ENCODE results near the gene ROMO1.

The ROMO1 gene

GRCh38 chr20:35699127-35699956, at the start of gene ROMO1, which contains the start of gene NFS1:
TSS of gene ROMO1 (plus strand) at chr20:35699405. CDS start at chr20:35699633, 228 bp downstream.
TSS of gene NFS1 (minus strand) at chr20:35699352. CDS start at chr20:35699288, 64 bp downstream.
- DNase-seq = peak; percentile 82

GRCh38 chr20:35650632-35651031, 48.6 kb upstream of the ROMO1 start:
- no peak for DNase-seq

DNA sequence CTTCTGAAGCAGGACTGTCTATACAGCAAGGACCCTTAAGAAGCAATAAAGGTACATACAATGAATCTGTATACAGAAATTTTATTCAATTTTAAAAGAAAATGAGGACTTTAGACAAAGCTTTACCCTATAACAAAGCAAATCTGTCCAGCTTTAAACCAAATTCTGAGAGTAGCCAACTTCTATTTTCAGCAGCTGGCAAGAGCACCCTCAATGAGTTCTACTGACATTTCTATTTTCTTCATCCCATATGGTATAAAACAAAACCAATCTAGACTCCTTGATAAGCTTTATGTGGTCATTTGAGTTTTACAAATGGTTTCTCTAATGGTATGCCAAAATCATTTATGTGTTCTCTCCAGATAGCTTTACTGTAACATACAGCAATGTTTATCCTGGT, 47.2 kb upstream of the ROMO1 start:
- DNase-seq = no peak

DNA sequence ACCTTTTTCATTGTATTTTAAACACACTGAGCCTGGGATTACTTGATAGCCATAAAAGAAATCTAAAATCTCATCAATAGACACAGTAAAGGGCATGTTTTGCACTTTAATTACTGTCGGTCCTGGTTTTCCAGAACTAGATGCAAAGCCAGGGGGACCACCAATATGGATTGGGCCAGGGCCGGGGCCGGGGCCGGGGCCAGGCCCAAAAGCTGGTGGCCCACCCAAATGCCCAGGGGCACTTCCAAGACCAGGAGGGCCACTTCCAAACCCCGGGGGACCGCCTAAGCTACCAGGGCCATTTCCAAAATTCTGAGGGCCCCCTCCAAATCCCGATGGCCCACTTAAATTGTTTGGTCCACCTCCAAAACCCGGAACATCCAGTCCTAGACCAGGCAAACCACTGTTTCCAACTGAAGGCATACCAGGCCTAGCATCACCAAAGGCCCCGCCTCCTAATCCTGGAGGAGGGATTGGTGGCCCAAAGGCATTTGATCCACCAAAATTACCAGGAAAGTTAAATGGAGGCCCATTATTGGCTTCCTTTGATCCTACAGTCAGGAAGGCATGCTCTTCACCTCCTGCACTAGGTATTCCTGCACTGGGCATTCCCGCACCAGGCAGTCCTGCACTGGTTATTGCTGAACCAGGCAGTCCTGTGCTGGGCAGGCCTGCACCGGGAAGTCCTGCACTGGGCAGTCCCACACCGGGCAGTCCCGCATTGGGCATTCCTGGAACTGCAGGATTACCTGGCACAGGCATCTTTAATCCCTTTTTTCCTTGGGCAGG, 46.4 kb upstream of the ROMO1 start:
- DNase-seq = no peak

GRCh38 chr20:35653430-35653734, 45.8 kb upstream of the ROMO1 start:
- DNase-seq = no peak

DNA sequence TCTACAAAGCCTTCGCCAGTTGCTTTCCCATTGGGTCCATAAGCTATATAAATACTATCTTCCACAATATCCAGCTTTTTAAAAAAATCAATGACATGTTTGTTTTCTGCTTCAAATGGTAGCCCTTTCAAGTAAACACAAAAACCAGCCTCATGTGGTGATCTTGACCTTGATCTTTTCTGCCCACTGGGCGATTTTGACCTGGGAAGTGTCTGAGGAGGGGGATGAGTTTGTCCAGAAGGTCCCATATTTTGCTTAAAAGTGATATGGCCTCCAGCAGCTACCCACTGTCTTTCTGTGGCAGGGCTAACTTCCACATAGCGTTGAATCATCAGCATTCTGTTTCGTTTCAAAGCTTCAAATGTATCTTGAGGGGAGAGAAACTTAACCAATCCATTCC, 45.3 kb upstream of the ROMO1 start:
- DNase-seq = no peak

DNA sequence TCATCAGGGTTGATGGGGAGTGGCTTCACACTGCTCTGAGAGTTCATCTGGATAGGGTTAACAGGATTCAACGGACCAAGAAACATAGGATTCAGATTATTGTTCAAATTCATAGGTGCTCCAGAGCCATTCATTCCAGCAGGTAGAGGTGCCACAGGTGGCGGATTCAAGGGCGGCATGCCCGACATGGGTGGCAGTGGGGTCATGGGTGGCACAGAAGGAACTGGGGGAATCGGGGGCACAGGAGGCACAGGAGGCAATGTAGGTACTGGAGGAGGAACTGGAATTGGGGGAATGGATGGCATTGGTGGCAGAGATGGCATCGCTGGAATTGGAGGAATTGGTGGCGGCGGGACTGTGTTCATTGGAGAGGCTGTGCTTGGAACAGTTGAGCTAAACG, 44.8 kb upstream of the ROMO1 start:
- no peak for DNase-seq

- no peak for DNase-seq
These were observed 41.9 kb upstream of the ROMO1 start for GRCh38 chr20:35657271-35657670.

DNA sequence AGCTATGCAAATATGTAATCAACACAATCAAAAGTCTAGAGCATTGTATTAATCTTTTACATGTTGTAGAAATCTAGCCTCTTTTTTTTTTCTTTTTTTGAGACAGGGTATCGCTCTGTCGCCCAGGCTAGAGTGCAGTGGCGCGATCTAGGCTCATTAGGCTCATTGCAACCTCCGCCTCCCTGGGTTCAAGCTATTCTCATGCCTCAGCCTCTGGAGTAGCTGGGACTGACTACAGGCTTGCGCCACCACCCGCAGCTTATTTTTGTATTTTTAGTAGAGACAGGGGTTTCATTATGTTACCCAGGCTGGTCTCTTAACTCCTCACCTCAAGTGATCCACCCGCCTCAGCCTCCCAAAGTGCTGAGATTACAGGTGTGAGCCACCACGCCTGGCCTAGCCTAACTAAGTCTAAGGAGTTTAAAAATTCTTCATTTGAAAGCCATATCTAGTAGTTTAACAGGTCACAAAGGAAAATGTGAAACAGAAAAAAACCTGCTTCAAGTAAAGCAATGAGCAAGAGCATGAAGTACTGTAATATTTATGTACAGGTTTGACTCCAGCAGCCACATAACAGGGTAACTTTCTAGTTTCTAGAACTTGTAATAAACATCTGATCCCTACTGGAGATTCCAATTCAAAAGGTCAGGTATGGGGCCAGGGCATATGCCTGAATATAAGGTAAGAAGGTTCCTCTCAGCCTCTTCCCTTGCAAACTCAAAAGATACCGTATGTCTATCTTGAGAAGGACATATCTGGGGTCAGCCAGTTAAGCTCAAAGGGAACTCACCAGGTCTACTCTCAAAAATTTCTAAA, 38.9 kb upstream of the ROMO1 start:
- no peak for DNase-seq

- no peak for DNase-seq
These were observed 38.2 kb upstream of the ROMO1 start for GRCh38 chr20:35661053-35661452.

GRCh38 chr20:35661908-35662307, 37.3 kb upstream of the ROMO1 start:
- DNase-seq = no peak

GRCh38 chr20:35662551-35662950, 36.7 kb upstream of the ROMO1 start:
- DNase-seq = no peak

DNA sequence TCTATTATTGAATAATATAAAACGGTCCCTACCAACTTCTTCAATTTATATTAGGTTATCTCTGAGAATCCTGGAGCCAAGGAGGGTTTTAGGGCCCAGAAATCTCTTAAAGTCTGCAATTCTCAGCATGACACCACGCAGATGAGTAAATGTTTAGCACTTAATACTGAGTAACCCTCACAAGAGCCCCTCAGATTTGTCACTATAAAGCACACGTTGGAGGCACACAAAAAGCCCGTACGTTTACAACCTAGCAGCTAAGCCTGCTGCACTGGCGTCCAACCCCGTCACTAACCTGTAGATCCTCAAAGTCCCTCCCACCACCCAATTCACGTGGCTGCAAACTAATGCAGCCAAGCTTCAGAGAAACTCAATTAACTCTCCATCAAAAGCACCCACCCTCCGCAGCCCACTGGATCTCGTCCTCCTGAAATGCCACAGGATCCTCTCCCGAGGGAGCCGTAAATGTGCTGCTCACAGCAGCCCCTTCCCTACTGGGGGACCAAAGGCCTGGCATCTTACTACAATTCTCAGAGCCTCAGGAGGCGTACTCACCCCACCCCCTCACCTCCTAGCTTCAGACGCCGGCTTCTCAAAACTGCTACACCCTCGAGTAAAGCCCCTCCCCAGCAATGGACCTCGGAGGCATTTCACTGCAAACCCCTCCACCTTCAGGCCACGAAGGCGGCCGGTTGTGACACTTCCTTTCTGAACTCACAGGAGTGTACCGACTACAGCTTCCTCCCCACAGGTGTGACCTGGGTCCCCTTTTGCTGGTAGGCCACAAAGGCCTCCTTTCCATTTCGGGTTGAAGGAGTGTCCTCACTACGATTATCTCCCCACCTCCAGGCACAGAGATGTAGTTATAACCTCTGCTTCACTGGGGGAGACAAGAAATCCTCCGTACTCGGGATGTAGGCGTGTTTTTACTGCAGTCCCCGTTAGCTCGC, 35.4 kb upstream of the ROMO1 start:
- DNase-seq = peak; percentile 49

DNA sequence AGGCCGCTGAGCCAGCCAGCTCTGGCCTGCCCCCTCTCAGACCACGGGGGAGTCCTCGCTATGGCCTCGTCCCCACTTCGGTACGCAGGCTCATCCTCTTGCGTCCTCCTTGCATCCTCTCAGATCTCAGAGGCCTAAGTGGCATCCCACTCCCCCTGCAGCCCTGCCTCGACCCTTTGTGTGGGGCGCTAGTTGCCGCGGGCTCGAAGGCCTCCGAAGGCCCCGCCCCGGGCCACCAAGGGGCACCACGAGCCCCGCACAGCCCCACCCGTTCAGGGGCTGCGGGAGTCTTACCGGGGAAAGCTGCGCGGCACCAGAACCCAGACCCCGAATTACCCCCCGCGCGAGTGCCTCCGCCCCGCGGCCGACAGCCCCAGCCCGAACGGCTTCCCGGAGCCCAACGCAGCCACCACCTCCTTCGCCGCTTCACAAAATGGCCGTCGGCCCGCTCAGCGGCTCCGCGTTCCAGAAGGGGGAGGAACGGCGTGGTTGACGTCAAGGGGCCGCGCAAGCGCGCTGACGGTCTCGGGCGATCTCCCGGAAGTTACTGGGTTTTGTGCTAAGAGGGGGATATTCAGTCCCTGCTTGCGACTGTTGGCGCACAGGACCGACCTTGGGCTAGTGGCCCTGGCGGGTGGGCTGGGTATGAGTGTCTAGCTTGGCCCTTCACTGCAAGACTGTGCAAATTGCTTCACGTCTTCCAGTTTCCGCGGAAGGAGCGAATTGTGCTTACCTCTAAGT, 34.6 kb upstream of the ROMO1 start, which contains the start of the genes CPNE1 and RBM12:
TSS of gene CPNE1 (minus strand) at position 435 of the 741 bp plus-strand sequence. CDS start 31,977 bp downstream, outside the sequence.
TSS of gene RBM12 (minus strand) at position 435 of the 741 bp plus-strand sequence. CDS start 9,578 bp downstream, outside the sequence.
- peak; percentile 91 for DNase-seq

DNA sequence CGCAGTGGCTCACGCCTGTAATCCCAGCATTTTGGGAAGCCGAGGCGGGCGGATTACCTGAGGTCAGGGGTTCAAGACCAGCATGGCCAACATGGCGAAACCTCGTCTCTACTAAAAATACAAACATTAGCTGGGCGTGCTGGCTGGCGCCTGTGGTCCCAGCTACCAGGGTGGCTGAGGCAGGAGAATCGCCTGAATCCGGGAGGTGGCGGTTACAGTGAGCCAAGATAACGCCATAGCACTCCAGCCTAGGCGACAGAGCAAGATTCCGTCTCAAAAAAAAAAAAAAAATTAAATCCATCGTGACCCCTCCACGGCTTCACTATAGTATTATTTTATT, 33.3 kb upstream of the ROMO1 start:
- DNase-seq = no peak

DNA sequence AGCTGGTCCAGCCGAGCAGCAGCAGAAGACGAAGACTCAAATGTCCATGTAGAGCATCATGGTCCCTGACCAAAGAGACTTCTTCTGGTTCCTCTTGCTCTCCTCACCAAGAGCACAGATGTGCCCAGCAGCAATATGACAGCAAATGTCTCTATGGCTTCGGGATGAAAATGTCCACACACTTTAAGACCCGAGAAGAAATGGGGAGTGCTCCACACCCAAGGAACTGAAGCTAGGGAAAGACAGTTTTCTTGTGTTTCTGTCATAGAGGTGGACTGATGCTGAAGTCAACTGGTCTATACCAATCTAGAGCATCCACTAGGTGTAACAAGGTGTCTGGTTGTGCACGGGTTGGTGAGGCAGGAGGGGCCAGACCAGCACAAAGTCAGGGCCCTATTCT, 30.0 kb upstream of the ROMO1 start:
- DNase-seq = no peak

DNA sequence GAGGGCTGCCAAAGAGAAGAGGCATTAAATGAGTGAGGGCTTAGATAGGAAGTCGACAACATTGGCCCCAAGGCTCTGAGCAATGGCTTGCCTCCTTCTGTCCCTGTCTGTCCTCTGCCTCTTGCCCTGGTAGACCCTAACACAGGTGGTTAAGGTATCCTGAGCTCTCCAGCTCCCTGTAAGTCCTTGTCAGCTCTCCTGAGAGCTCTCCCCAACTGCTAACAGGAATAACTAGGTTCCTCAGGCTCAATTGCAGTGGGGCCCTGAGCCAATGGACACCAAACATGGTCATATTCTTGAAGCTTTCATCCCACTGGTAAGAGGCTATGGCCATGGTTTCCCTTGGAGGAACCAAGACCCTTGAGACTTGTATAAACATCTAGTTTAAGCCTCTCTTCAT, 29.5 kb upstream of the ROMO1 start:
- no peak for DNase-seq

- no peak for DNase-seq
These were observed 25.3 kb upstream of the ROMO1 start for GRCh38 chr20:35673884-35674283.

- DNase-seq = no peak
These were observed 24.3 kb upstream of the ROMO1 start for GRCh38 chr20:35674921-35675320.

- no peak for DNase-seq
These were observed 18.6 kb upstream of the ROMO1 start for GRCh38 chr20:35680452-35681183.

DNA sequence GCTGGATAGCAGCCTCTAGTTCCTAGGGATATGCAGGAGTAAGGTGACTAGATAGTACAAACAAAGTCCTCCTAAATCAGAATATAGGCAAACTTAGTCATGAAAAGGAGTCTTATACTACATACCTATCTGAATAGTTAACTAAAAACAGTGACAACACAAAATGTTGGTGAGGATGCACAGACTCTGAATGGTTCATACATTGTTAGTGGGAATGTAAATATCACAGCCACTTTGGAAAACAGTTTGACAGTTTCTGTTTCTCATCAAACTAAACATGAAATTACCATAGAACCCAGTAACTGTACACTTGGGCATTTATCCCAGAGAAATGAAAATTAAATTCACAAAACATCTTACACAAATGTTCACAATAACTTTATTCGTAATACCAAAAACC, 17.2 kb upstream of the ROMO1 start:
- DNase-seq = no peak
